Myocyte (in vitro differentiated cells): ENCODE data around the gene XPO5. TPM values are rescaled to one million over a fixed set of nuclear protein-coding genes. Genes with fewer than 3 reads are reported as not detected.
"Not testable (repeated sequence)": the region's sequence is repeated elsewhere in the genome, so short reads cannot be mapped to it uniquely, and the experiment has no call there.

Experiments
- DNase-seq: peaks from one replicate; pipeline ENCODE4 v3.0.0-alpha.2; 2012; ENCODE audit warnings: low read depth
- total RNA-seq: library from RNA; depleted of rRNA; stranded (reverse); fragments of >200 nt; gene quantifications from 2 replicates; pipeline ENCODE4 v1.2.3, GENCODE V29; 2014

The XPO5 gene
- total RNA-seq, 1 donor from 2014 or later = 34.1 TPM

- DNase-seq = not testable (repeated sequence)
These were observed 77.5 kb downstream of the XPO5 start for GRCh38 chr6:43498291-43498690.

GRCh38 chr6:43497689-43498088, 78.1 kb downstream of the XPO5 start:
- DNase-seq = peak; percentile 49

- DNase-seq = no peak
These were observed 78.8 kb downstream of the XPO5 start for GRCh38 chr6:43497129-43497396.

GRCh38 chr6:43496370-43497128, 79.3 kb downstream of the XPO5 start:
- peak; percentile 86 for DNase-seq

- DNase-seq = no peak
These were observed 80.4 kb downstream of the XPO5 start for GRCh38 chr6:43495409-43495941.

GRCh38 chr6:43494766-43495165, 81.1 kb downstream of the XPO5 start:
- DNase-seq = no peak

GRCh38 chr6:43494321-43494720, 81.5 kb downstream of the XPO5 start:
- DNase-seq = no peak

- DNase-seq = no peak
These were observed 82.0 kb downstream of the XPO5 start for GRCh38 chr6:43493833-43494232.

GRCh38 chr6:43493230-43493629, 82.6 kb downstream of the XPO5 start:
- DNase-seq = no peak

GRCh38 chr6:43492673-43493072, 83.2 kb downstream of the XPO5 start:
- peak; percentile 92 for DNase-seq

- peak; percentile 96 for DNase-seq
These were observed 83.8 kb downstream of the XPO5 start for GRCh38 chr6:43491750-43492661.

- no peak for DNase-seq
These were observed 85.3 kb downstream of the XPO5 start for GRCh38 chr6:43490523-43490939.

- peak; percentile 76 for DNase-seq
These were observed 86.4 kb downstream of the XPO5 start for GRCh38 chr6:43489277-43490072.

GRCh38 chr6:43488667-43489276, 87.1 kb downstream of the XPO5 start:
- DNase-seq = peak; percentile 86

GRCh38 chr6:43481591-43482236, 94.1 kb downstream of the XPO5 start:
- DNase-seq = no peak

- DNase-seq = peak; percentile 64
These were observed 94.8 kb downstream of the XPO5 start for GRCh38 chr6:43481075-43481474.

- no peak for DNase-seq
These were observed 97.8 kb downstream of the XPO5 start for GRCh38 chr6:43478008-43478372.

- DNase-seq = peak; percentile 88
These were observed 98.4 kb downstream of the XPO5 start, which contains the start of gene TJAP1 for GRCh38 chr6:43477235-43478007. TJAP1 (plus strand) TSS chr6:43477570; CDS start chr6:43499002, 21,432 bp downstream.

GRCh38 chr6:43476746-43477145, 99.1 kb downstream of the XPO5 start:
- no peak for DNase-seq

GRCh38 chr6:43475516-43475915, 100.3 kb downstream of the XPO5 start:
- peak; percentile 20 for DNase-seq
